ENCODE data around the gene ANKRD13B.
A peak's percentile ranks its signal among the peaks of the same experiment; 100 is the strongest.

The ANKRD13B gene

GRCh38 chr17:29568331-29569244 is 24.3 kb upstream of the ANKRD13B start, which contains the start of gene TP53I13:
Gene TP53I13, plus strand, starts transcription at chr17:29568701. Its CDS starts 58 bp downstream, at chr17:29568759.
- peak; percentile 82 to 88 for DNase-seq (ENCODE audit: low read depth in 2 of 2)

DNA sequence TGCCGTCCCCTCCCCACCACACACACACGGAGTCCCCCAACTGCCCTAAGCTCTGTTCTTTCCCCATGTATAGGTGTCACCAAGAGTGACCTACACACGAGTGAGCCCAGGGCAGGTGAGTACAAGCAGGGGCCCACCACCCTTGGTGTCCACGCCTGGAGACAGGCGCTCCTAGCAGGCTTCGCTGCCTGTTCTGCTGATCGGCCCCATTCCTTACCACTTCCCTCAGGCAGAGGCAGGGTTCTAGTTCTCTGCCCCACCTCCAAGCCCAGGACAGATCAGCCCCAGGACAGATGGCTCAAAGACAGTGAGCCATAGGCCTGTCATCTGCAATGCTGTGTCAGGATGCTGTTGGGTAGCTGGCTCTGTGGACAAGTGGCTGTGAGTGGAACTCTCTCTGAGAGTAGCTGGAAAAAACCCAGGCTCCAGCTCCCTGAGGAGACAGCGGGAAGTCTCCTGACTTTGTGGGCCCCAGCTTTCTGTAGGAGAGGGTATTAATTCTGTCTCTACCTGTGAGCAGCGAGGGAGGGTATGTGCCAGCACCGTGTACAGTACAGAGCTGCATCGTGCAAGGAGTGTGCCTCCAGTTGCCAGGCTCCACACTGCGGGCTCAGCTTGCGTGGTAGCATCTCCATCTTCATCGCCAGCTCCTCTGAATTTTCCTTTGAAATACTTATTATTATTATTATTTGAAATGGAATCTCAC is 23.5 kb upstream of the ANKRD13B start:
- DNase-seq (ENCODE audit: low read depth in 2 of 2) = no peak

- DNase-seq (ENCODE audit: low read depth in 2 of 2) = no peak
Measured at GRCh38 chr17:29570521-29570920, 22.4 kb upstream of the ANKRD13B start.

DNA sequence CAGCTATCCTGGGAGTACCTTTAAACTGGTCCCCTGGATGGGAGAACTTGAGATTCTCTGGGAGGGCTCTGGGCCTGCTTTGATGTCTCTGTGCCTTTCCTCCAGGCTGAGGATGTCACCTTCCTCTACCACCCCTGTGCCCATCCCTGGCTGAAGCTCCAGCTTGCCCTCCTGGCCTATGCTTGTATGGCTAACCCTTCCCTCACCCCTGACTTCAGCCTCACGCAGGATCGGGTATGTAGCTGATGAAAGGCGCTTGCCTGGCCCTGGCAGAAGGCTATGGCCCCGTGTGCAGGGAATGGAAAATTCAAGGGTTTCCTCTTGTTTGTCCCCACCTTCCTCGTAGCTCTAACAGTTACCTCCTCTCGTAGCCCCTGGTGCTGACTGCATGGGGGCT is 21.4 kb upstream of the ANKRD13B start:
- no peak for DNase-seq (ENCODE audit: low read depth in 2 of 2)

GRCh38 chr17:29571883-29572681 is 20.9 kb upstream of the ANKRD13B start:
- no peak for DNase-seq (ENCODE audit: low read depth in 2 of 2)

DNA sequence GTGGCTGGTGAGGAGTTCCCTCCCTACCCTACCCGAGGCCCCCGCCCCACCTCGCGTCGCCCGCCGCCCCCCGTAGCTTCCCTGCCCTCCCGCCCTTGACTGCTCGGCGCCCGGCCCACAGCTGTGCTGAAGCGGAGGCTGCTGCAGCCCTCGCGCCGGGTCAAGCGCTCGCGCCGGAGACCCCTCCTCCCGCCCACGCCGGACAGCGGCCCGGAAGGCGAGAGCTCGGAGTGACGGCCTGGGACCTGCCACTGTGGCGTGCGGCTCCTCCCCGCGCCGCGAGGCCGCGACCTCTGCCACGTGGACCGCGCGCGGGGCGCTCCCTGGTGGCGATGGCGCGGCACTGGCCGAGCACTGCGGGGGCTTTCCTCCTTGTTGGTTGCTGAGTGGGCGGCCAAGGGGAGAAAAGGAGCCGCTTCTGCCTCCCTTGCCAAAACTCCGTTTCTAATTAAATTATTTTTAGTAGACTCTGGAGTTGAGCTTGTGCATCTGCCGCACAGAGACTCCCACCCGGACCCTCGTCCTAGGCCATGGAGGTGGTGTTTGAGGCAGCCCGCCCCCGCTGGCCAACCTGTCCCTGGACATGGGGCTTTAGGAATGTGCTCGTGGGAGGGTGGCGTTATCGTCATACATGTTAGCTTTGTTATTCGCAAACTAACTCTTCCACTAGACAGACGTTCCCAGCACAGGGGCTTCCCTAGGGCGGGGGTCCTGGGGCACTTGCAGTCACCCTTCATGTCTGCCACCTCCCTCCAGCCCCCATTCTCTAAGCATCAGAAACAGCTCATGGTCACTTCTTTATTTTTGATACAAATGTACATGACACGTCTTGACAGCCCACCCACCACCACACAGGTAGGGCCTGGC is 20.0 kb upstream of the ANKRD13B start:
- DNase-seq (ENCODE audit: low read depth in 2 of 2) = peak in 1 of 2 donors; percentile 42

GRCh38 chr17:29573558-29573869 is 19.4 kb upstream of the ANKRD13B start:
- DNase-seq (ENCODE audit: low read depth in 2 of 2) = no peak

DNA sequence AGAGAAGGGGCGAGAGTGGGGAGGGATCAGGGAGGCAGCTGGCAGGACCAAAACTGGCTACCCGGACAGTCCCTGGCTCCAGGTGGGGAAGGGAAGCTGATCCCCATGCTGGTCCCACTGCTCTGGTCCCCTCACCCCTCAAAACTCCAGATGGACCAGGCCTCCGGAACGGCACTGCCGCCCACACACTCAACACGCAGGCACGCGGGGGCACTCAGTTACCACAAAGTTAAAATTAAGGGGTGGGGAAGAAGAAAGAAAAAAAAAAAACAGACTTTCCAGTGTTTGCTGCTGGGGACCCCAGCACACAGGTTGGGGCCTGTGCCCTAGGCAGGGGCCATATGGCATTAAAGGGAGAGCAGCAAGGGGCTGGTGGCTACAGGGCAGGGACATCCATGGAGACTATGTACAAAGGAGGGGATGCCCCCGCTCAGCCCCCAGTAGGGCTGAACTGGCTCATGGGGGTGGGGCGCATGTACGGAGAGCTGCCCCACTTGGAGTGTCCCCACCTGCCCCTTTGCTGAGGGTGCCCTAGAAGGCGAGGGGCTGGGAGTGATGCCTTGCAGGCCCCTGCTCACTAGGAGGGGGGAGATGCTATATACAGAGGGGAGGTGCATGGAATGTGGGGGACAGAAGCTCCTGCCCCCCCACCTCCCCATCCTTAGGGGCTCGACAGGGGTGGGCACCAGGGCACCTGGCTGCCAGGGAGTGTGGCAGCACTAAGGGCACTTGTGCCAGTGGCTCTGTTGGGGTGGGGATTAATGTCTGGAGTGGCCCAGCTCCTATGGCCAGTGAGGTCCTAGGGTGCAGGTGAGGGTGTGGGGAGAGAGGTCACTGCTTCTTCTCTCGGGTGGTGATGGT is 18.8 kb upstream of the ANKRD13B start:
- no peak for DNase-seq (ENCODE audit: low read depth in 2 of 2)

DNA sequence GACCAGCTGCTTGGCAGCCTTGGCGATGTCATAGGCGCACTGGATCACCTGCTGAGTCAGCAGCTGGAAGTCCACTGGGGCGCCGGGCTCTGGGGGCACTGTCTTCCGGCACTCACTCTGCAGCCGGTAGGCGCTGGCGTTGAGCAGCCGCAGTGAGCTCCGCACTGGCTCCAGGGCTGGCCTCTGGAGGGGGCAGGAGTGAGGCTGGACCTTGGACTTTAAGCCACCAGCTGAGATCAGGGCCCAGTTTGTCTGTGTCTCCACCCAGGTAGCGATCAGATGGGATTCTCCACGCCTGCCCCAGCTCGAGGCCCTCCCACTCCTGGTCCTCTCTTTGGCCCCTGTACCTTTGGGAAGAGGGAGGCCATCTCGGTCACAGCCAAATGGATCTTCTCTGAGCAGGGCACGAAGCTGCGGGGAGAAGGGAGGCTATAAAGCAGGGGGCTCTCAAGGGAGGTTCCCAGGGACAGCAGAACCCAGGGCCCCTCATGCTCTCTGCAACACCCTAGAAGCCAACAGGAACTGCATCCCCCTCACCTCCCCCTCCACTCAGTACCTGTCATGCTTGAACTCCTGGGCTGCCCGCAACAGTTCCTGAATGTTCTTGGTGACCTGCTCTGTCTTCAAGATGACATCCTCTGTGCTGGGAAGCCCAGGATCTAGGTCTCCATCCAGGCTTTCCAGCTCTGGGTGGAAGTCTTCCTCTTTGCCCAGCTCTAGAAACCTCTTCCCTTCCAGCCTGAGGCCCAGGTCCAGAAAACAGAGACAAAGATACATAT is 18.0 kb upstream of the ANKRD13B start:
- no peak for DNase-seq (ENCODE audit: low read depth in 2 of 2)

DNA sequence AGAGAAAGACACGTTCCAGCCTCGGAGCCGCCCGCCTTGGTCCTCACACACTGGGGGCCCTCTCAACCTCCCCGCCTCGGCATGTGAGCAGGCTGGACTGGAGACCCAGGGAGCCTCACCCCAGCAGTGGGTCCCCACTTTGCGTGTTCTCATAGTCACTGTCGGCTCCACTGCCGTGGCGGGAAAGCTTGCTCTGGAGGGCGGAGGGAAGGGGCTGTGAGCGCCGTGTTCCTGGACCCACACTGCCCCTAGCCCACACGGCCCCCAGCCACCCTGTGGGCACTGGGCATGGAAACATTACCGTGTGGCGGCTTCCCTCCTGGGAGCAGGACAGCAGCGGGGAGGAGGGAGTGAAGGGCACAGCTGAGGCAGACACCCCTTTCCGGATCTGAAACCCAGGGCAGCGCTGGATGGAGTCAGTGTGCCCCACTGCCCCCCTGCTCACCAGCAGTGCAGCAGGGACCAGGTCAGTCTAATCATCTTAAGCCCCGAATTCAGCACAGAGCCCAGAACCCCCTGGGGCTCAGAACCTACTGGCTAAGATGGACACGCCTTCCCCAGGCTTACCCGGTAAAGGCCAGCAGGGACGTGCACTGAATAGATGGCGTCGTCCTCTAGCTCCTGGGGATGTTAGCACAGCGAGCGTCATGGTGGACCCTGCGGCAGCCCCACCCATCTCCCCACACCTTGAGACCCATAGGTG is 17.3 kb upstream of the ANKRD13B start:
- no peak for DNase-seq (ENCODE audit: low read depth in 2 of 2)

- DNase-seq (ENCODE audit: low read depth in 2 of 2) = no peak
Measured at GRCh38 chr17:29576214-29577000, 16.5 kb upstream of the ANKRD13B start.

GRCh38 chr17:29577001-29577370 is 15.9 kb upstream of the ANKRD13B start:
- DNase-seq (ENCODE audit: low read depth in 2 of 2) = no peak

DNA sequence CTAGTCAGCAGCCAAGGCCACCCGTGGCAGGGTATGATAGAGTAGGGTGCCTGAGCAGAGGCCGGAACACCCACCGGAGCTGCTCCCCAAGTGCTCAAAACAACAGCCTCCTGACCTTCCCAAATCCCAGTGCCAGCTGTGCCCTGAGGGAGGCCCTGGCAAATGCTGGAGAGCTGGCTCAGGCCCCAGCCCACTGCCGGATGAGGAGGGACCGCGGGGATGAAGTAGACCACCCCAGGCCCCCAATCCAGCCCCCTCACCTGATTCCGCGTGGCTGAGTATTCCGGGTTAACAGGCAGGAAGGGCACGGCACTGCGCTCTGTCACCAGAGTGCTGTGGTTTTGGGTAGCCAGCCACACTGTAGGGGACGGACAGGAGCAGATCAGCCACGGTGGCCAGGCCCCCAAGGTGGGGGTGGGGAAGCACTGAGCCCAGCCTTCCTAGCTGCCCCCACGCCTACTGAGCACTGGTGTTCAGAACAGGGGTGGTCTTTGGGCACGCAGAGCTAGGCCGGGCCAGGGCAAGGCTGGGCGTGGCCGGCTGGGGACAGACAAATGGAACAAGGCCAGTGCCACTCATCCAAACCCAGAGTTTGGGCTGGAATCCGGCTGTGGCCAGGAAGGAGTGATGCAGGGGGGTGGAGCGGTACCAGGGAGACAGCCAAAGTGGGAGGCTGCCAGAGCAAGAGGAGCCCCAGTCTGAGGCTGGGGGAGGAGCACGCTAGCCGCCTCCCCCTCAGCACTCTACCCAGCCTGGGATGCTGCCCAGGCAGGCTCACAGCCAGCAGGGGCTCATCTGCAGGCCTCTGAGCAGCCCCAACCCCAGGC is 15.3 kb upstream of the ANKRD13B start:
- no peak for DNase-seq (ENCODE audit: low read depth in 2 of 2)

DNA sequence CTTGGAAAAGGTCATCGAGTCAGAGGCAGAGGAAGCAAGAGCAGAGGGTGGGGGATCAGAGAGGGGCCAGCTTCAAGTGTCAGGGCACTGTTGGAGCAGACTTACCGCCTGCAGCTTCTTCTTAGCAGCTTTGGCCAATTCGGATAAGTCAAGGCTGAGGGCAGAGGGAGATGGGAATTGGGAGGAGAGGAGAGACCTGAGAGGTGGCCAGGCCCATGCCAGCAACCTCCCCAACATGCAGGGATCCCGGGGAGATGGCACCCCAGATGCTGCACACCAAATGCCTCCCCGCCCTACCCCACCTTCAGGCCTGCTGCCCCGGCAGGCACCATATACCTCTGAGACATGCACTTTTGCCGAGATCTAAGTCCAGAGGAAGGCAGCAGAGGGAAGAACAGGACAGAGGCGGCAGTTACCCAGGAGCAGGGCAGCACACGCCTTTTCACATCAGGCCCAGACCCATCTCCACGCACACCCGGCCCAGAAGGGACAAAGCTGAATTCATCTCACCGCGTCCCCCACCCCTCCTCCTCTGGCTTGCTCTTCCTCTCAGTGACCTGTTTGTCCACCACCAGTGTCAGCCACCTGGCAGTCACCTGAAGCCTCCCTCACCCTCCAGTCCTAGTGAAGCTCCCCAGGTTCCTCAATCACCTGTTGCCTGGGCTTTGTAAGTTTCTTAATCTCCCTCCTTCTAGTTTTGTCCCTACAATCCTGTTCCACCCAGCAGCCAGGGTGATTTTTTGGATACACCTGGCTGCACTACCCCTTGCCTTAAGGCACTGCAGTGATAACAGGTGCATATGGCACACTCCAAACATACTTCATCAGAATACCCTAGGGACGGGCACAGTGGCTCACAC is 14.1 kb upstream of the ANKRD13B start:
- DNase-seq (ENCODE audit: low read depth in 2 of 2) = no peak

GRCh38 chr17:29579866-29580771 is 12.8 kb upstream of the ANKRD13B start:
- peak; percentile 84 to 86 for DNase-seq (ENCODE audit: low read depth in 2 of 2)
